Esophagus squamous epithelium (tissue), 4 donors: Measurements from ENCODE around the gene BNC2.

Source experiments
- POLR2A ChIP-seq, 4 donors: fragments of 450-650 bp; IDR thresholded peaks; one replicate each; pipeline ENCODE4 v1.6.1; 2017; ENCODE audit warnings: antibody characterized with exemption in 4 of 4, mild to moderate bottlenecking in 4 of 4, moderate library complexity in 3 of 4
- TF ChIP-seq, protein P1 (sequence below), 6 experiments: fragments of 450-650 bp in 4 of 6; fragments of 200-600 bp in 2 of 6; sonication (generic) in 2 of 6; IDR thresholded peaks; one replicate each; pipeline ENCODE4 v1.5.1; 2016 to 2019; ENCODE audit warnings: antibody characterized with exemption in 6 of 6, mild to moderate bottlenecking in 4 of 6, moderate library complexity in 4 of 6

GRCh38 chr9:16414451-16414850 lies 456.0 kb downstream of the BNC2 start:
- TF ChIP-seq, protein P1, sequence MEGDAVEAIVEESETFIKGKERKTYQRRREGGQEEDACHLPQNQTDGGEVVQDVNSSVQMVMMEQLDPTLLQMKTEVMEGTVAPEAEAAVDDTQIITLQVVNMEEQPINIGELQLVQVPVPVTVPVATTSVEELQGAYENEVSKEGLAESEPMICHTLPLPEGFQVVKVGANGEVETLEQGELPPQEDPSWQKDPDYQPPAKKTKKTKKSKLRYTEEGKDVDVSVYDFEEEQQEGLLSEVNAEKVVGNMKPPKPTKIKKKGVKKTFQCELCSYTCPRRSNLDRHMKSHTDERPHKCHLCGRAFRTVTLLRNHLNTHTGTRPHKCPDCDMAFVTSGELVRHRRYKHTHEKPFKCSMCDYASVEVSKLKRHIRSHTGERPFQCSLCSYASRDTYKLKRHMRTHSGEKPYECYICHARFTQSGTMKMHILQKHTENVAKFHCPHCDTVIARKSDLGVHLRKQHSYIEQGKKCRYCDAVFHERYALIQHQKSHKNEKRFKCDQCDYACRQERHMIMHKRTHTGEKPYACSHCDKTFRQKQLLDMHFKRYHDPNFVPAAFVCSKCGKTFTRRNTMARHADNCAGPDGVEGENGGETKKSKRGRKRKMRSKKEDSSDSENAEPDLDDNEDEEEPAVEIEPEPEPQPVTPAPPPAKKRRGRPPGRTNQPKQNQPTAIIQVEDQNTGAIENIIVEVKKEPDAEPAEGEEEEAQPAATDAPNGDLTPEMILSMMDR (IDR thresholded peaks at IDR 0.05): no peak
- TF ChIP-seq POLR2A (IDR thresholded peaks at IDR 0.05): no peak
